Measurements from ENCODE around the gene MAD2L2. TPM values are rescaled to one million over a fixed set of nuclear protein-coding genes. Genes with fewer than 3 reads are reported as not detected.

The MAD2L2 gene
- total and polyA plus RNA-seq, 9 donors, result 13.0 to 35.9 (median 27.8) TPM

DNA sequence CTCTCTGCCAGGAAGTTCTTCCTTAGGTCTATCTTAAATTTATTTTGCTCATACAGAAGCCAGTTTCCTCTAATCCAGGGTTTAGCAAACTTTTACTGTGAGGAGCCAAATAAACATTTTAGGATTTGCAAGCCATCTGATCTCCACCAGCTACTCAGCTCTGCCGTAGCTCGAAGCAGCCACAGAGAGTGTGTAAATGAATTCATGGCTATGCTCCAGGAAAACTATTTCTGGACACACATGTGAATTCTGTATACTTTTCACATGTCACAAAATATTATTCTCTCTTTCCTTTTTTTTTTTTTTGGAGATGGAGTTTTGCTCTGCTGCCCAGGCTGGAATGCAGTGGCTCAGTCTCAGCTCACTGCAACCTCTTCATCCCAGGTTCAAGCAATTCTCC lies 41.6 kb upstream of the MAD2L2 start:
- WGBS, 3 donors, result 25 to 39% (median 25%) methylated on average over 2 of the region's 2 CpGs
- no peaks in the 10 kb centered on the region for H3K9me3 ChIP-seq
- no peaks in the 10 kb centered on the region for H3K27me3 ChIP-seq
- no peak for DNase-seq
- no peaks in the 10 kb centered on the region for H3K4me1 ChIP-seq (ENCODE audit: insufficient read depth)
- H3K4me3 ChIP-seq, result no peak overlapping the region
- no peak overlapping the region for H3K27ac ChIP-seq
- TF ChIP-seq POLR2A (IDR thresholded peaks at IDR 0.05), result no peak
- TF ChIP-seq EP300 (IDR thresholded peaks at IDR 0.05), result no peak
- TF ChIP-seq CTCF (IDR thresholded peaks at IDR 0.05), result no peak
- intact Hi-C loops (cut with DNase I), result loop anchor here in 2 of 4 donors (5.0 kb wide), 1 partner anchor 60 kb away; the partner anchor contains the start of gene FBXO6 (in 2 of the 2)
- no peaks in the 10 kb centered on the region for H3K36me3 ChIP-seq

GRCh38 chr1:11721311-11721710 lies 40.4 kb upstream of the MAD2L2 start:
- TF ChIP-seq POLR2A (IDR thresholded peaks at IDR 0.05) (no peak), EP300 (IDR thresholded peaks at IDR 0.05) (no peak), CTCF (IDR thresholded peaks at IDR 0.05) (no peak)
- Histone ChIP-seq H3K36me3 (no peaks in the 10 kb centered on the region), H3K27ac (no peak overlapping the region), H3K4me1 (ENCODE audit: insufficient read depth) (no peaks in the 10 kb centered on the region), H3K9me3 (no peaks in the 10 kb centered on the region), H3K4me3 (no peak overlapping the region), H3K27me3 (no peaks in the 10 kb centered on the region)
- WGBS, 3 donors, result 71 to 79% (median 71%) methylated on average over 4 of the region's 4 CpGs
- intact Hi-C loops (cut with DNase I), result loop anchor here in 2 of 4 donors (5.0 kb wide), 1 partner anchor 59 kb away; the partner anchor contains the start of gene FBXO6 (in 2 of the 2)
- no peak for DNase-seq

- H3K27ac ChIP-seq, result no peak overlapping the region
- DNase-seq, result peak in 4 of 5 donors; percentile 48 to 71 (median 56)
- H3K9me3 ChIP-seq, result no peaks in the 10 kb centered on the region
- no peak overlapping the region for H3K4me3 ChIP-seq
- TF ChIP-seq CTCF (IDR thresholded peaks at IDR 0.05) (no peak), POLR2A (IDR thresholded peaks at IDR 0.05) (no peak), EP300 (IDR thresholded peaks at IDR 0.05) (no peak)
- 20 to 32% (median 29%) methylated on average over 4 of the region's 4 CpGs for WGBS, 3 donors
- H3K4me1 ChIP-seq (ENCODE audit: insufficient read depth), result no peaks in the 10 kb centered on the region
- no peaks in the 10 kb centered on the region for H3K36me3 ChIP-seq
- no peaks in the 10 kb centered on the region for H3K27me3 ChIP-seq
- intact Hi-C loops (cut with DNase I), result loop anchor here in 2 of 4 donors (5.0 kb wide), 1 partner anchor 58 kb away; the partner anchor contains the start of gene FBXO6 (in 2 of the 2)
Measured at GRCh38 chr1:11720525-11720924, 39.6 kb upstream of the MAD2L2 start.

GRCh38 chr1:11720033-11720376 lies 39.1 kb upstream of the MAD2L2 start:
- Histone ChIP-seq H3K4me3 (no peak overlapping the region), H3K9me3 (no peaks in the 10 kb centered on the region), H3K27ac (no peak overlapping the region), H3K4me1 (ENCODE audit: insufficient read depth) (no peaks in the 10 kb centered on the region), H3K36me3 (no peaks in the 10 kb centered on the region), H3K27me3 (no peaks in the 10 kb centered on the region)
- no peak for DNase-seq
- intact Hi-C loops (cut with DNase I), result loop anchor here in 2 of 4 donors (5.0 kb wide), 1 partner anchor 58 kb away; the partner anchor contains the start of gene FBXO6 (in 2 of the 2)
- 61 to 71% (median 66%) methylated on average over 12 of the region's 12 CpGs for WGBS, 3 donors
- no peak for TF ChIP-seq CTCF (IDR thresholded peaks at IDR 0.05)
- TF ChIP-seq EP300 (IDR thresholded peaks at IDR 0.05), result no peak
- no peak for TF ChIP-seq POLR2A (IDR thresholded peaks at IDR 0.05)

Data from ovary (tissue), 9 donors.